Epithelial cell of esophagus (primary cell): ENCODE data around the gene CLEC16A.

Experiments used
- DNase-seq: peaks from one replicate; pipeline ENCODE4 v3.0.0; 2010; ENCODE audit warnings: low read depth
- H3K4me3 ChIP-seq: 2 replicates; pipeline ENCODE4 v1.5.1; 2011; ENCODE audit warnings: mild to moderate bottlenecking, low read length, control low read depth
- TF ChIP-seq, protein P1 (sequence below): IDR thresholded peaks from 2 replicates; pipeline ENCODE4 v1.5.1; 2011; ENCODE audit warnings: low read depth, mild to moderate bottlenecking, low read length, control low read depth, inconsistent platforms; ENCODE audit not compliant: insufficient read depth; ENCODE audit errors: missing control alignments

The CLEC16A gene

DNA sequence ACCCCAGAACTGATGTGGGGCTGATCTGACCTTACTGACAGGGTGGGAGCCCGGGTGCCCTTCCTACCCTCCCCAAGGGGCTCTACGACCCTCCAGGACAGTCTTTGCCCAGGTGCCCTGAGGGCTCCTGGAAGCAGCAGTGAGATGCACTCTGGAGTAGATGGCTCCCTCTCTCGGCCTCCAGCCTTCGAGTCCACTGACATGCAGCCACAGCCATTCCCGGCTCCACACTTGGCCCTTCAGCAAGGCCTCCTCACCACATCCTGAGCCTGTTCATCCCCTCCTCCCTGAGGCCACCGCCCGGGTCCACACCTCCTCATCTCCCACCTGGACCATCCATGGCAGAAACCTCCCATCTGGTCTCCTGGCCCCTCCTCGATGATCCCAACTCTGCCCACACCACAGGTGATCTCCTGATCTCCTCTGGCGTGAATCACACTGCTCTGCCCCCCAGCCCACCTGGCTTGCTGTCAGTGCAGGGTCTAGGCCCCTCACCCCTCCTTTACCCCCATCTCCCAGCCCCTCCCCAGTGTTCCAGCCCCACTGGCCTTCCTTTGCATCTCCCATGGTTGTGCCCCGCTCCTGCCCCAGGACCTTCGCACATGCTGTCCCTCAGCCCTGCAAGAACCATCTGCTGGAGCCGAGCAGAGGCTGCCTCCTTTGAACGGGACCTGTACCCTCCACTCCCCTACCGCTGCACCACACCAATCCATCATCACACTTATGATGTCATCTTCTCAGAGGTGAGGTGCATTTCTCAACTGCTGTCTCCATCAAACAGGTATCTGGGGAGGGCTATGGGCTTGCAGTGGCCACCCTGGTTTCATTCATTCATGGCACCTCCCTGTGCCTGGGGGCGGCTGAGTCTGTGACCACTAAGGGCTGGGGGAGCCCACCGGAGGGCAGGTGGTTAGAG, 267.0 kb downstream of the CLEC16A start:
- no peak for DNase-seq
- no peak overlapping the region for H3K4me3 ChIP-seq
- TF ChIP-seq, protein P1, sequence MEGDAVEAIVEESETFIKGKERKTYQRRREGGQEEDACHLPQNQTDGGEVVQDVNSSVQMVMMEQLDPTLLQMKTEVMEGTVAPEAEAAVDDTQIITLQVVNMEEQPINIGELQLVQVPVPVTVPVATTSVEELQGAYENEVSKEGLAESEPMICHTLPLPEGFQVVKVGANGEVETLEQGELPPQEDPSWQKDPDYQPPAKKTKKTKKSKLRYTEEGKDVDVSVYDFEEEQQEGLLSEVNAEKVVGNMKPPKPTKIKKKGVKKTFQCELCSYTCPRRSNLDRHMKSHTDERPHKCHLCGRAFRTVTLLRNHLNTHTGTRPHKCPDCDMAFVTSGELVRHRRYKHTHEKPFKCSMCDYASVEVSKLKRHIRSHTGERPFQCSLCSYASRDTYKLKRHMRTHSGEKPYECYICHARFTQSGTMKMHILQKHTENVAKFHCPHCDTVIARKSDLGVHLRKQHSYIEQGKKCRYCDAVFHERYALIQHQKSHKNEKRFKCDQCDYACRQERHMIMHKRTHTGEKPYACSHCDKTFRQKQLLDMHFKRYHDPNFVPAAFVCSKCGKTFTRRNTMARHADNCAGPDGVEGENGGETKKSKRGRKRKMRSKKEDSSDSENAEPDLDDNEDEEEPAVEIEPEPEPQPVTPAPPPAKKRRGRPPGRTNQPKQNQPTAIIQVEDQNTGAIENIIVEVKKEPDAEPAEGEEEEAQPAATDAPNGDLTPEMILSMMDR = no peak

DNA sequence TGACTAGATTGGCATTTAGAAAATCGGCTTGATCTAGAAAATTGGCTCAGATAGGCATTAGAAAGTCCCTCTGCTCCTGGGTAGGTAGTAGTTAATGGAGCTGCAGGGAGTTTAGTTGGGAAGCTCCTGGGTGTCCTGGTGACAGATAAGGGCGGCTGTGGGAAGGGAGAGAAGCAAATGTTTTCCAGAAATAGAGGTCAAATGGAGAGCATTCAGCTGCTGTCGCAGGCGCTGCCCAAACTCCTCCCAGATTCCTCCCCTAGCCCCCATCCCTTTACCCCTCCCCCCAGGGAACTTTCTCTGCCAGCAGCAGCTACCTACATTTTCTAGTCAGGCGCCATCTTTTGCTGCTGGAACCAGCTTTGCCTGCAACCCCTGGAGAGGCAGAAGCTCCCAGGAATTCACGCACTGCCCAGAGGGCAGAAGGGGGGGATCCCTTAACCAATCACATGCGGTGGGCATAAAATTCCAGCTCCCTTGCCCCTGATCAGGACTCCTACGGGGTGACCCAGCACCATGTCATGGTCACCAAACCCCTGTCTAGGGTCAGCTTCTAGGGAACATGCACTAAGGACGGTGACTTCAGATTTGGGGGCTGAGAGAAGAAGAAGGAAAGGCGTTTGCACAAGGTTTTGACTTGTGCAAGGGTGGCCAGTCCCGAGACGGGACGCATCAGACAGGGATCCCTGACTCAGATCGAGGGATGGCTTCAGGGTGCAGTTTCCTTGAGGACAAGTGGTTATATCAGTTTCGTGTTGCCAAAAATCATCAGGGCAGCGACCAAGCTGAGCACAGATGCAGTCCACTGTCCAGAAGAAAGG, 267.8 kb downstream of the CLEC16A start:
- DNase-seq = peak; percentile 49
- H3K4me3 ChIP-seq = no peak overlapping the region
- TF ChIP-seq, protein P1 = no peak

DNA sequence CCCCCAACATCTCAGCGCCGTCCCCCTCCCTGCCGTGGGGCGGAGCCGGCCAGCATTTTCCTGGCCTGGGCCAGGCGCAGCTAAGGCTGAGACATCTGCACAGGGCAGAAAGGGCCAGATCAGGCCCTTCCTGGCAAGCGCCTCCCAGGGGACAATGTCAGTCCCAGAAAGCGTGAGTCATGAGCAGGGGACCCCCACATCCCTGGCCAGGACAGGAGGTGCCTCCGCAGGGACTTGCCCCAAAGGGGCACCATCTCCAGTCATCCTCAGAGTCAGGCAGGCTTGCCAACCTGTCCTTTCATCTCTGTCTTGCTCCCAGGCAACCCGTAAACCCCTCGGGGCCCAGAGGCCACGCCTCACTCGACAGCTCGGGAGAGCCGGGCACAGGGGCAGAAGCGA, 268.4 kb downstream of the CLEC16A start:
- TF ChIP-seq, protein P1 = no peak
- no peak overlapping the region for H3K4me3 ChIP-seq
- peak; percentile 38 for DNase-seq

DNA sequence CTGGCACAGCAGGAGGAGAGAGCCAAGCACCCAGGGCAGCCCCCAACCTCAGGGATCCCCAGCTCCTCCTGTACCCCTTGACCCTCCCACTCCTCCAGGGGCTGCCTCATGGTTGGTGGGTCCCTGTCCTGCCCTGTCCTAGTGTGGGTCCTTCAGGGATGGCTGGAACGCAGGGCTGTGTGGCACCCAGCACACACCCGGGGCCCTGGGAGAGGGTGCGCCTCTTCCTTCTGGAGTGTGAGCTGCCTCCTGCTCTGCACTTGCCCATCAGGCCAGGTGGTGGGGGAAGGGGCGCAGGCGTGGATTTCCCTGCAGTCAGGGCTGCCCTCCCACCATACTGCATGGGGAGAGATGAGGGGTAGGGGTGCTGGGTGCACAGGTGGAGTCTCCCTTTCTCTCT, 269.0 kb downstream of the CLEC16A start:
- H3K4me3 ChIP-seq = no peak overlapping the region
- no peak for DNase-seq
- TF ChIP-seq, protein P1 = no peak

DNA sequence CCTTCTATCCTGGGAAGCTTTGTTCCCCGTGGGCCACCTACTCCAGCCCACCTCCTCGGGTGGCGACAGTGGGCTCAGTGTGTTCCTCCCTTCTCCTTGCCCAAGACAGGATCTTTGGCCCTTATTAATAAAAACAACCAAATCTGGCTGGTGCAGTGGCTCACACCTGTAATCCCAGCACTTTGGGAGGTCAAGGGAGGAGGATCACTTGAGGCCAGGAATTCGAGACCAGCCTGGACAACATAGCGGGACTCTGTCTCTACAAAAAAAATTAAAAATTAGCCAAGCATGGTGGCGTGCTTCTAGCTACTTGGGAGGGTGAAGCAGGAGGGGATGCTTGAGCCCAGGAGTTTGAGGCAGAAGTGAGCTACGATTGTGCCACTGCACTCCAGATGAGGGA, 269.4 kb downstream of the CLEC16A start:
- TF ChIP-seq, protein P1 = no peak
- no peak overlapping the region for H3K4me3 ChIP-seq
- no peak for DNase-seq

DNA sequence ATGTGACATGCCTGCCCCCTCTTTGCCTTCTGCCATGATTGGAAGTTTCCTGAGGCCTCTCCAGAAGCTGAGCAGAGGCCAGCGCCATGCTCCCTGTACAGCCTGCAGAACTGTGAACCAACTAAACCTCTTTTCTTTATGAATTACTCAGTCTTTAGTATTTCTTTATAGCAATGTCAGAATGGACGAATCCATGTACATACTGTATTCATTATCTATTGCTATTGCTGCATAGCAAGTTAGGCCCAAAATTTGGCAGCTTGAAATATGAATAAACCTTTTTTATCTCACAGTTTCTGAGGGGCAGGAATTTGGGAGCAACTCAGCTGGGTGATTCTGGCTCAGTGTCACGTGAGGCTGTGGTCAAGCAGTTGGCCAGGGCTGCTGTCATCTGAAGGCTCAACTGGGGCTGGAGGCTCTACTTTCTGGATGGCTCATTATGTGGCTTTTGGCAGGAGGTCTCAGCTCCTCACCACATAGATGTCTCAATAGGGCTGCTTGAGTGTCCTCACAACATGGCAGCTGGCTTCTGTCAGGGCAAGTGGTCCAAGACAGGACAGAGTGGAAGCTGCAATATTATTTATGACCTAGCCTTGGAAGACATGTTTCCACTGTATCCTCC, 271.7 kb downstream of the CLEC16A start:
- TF ChIP-seq, protein P1 = no peak
- H3K4me3 ChIP-seq = no peak overlapping the region
- no peak for DNase-seq
